ENCODE data around the gene EPAS1. TPM values are rescaled to one million over a fixed set of nuclear protein-coding genes. Genes with fewer than 3 reads are reported as not detected.

The EPAS1 gene
- total RNA-seq, 1 donor from 2014 or later: 4.4 TPM

DNA sequence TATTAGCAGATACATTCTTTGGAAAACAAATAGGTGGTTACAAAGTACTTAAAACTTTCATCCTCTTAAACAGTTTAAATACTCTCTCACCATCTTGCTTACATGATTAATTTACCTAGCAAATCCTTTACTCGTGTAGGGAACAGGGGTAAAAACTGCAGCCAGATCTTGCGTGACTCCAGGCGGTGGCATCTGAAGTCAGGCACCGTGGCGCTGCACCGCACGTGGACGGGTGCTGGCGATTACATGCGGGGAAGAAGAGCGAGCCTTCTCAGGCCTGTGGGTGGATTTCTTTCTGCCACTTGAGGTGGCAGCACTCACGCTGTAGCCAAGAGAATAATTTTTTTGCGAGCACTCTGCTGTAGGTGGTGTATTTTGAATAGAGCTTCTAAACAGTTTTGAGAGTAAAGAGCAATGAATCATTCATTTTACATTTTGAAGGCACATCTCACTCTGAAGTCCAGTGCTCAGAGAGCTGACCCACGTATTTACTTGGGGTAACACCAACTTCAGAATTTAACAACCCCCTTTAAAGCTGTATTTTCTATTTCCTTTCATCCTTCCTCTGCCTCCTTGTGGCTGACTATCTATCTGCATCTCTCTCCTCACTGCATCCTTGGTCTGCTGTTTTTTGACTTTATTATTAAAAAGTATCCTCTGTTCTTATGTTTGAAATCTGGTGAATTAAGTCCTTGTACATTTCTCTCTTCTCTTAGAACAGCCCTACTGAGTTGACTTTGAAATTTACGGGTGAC, 68.9 kb downstream of the EPAS1 start:
- TF ChIP-seq, protein P1, sequence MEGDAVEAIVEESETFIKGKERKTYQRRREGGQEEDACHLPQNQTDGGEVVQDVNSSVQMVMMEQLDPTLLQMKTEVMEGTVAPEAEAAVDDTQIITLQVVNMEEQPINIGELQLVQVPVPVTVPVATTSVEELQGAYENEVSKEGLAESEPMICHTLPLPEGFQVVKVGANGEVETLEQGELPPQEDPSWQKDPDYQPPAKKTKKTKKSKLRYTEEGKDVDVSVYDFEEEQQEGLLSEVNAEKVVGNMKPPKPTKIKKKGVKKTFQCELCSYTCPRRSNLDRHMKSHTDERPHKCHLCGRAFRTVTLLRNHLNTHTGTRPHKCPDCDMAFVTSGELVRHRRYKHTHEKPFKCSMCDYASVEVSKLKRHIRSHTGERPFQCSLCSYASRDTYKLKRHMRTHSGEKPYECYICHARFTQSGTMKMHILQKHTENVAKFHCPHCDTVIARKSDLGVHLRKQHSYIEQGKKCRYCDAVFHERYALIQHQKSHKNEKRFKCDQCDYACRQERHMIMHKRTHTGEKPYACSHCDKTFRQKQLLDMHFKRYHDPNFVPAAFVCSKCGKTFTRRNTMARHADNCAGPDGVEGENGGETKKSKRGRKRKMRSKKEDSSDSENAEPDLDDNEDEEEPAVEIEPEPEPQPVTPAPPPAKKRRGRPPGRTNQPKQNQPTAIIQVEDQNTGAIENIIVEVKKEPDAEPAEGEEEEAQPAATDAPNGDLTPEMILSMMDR (IDR thresholded peaks at IDR 0.05; ENCODE audit: unreplicated experiment): peak; percentile 47
- Mint-ChIP-seq H3K27me3 (ENCODE audit: low read depth) (peaks cover 3% of the 10 kb centered on the region), H3K36me3 (no peaks in the 10 kb centered on the region), H3K27ac (no peak overlapping the region), H3K4me3 (no peak overlapping the region), H3K4me1 (peaks cover 2% of the 10 kb centered on the region), H3K9me3 (no peaks in the 10 kb centered on the region)
- no peak for DNase-seq (ENCODE audit: low spot score in 2 of 2, unreplicated experiment in 2 of 2)

DNA sequence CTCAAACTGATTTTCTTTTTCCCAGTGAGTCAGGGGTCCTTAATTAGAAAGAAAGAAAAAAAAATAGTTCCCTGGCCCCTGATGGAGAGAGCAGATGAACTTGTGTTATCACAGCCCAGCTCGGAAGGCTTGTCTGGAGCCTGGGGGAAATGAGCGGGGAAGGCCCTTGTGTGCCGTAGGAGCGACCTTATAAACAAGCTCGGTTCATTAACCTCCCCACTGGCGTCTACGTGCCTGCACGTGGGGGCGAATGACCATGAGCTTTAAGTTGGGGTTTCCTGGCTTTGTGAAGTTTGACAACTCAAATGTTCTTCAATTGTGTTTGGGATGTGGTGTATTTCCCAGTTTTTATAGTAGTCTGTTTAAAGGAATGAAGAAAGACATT, 69.5 kb downstream of the EPAS1 start:
- Mint-ChIP-seq H3K4me3 (no peak overlapping the region), H3K9me3 (no peaks in the 10 kb centered on the region), H3K4me1 (peaks cover 2% of the 10 kb centered on the region), H3K27me3 (ENCODE audit: low read depth) (peaks cover 3% of the 10 kb centered on the region), H3K27ac (no peak overlapping the region), H3K36me3 (no peaks in the 10 kb centered on the region)
- TF ChIP-seq, protein P1 (IDR thresholded peaks at IDR 0.05; ENCODE audit: unreplicated experiment): no peak
- DNase-seq (ENCODE audit: low spot score in 2 of 2, unreplicated experiment in 2 of 2): no peak

DNA sequence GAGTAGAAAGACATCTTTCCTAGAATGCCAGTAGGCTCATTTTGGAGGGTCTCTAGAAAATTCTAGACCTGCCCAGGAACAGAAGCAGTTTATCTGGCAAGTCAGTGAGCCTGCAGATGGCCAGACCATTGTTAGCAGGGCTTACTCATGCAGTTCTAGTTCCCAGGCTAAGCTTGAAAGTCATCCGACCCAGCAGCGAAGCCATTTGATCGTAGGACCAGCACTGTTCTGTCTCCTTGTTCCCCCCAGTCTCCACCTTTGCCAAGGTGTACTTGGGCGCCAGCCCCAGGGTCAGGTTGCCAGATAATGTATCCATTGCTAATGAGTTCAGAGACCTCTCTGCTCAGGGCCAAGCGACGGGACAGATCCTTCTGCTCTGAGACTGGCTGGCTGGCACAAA, 70.1 kb downstream of the EPAS1 start:
- H3K27me3 Mint-ChIP-seq (ENCODE audit: low read depth): peaks cover 3% of the 10 kb centered on the region
- no peaks in the 10 kb centered on the region for H3K9me3 Mint-ChIP-seq
- H3K27ac Mint-ChIP-seq: no peak overlapping the region
- no peaks in the 10 kb centered on the region for H3K36me3 Mint-ChIP-seq
- TF ChIP-seq, protein P1 (IDR thresholded peaks at IDR 0.05; ENCODE audit: unreplicated experiment): no peak
- H3K4me3 Mint-ChIP-seq: no peak overlapping the region
- H3K4me1 Mint-ChIP-seq: peaks cover 2% of the 10 kb centered on the region
- no peak for DNase-seq (ENCODE audit: low spot score in 2 of 2, unreplicated experiment in 2 of 2)

DNA sequence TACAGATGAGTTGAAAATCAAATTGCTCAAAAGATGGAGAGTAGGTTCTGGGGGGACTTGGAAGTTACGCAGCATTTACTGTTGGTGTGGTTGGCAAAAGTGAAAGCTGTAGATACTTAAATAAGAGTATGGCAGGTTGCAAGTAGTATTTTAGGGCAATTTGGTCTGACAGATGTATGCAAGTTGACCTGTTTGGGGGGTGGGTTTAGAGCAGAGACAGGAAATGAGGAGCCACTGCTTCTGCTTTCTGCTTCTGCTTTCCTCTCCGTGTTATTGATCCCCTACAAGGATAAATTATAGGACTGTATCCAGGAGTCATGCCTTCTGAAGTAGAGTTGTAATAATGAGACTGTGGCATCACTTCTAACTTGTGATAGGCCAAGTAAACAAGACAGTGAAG, 71.2 kb downstream of the EPAS1 start:
- Mint-ChIP-seq H3K27ac (no peak overlapping the region), H3K4me1 (peaks cover 2% of the 10 kb centered on the region), H3K4me3 (no peak overlapping the region), H3K9me3 (peaks cover 3% of the 10 kb centered on the region), H3K27me3 (ENCODE audit: low read depth) (peaks cover 3% of the 10 kb centered on the region), H3K36me3 (no peaks in the 10 kb centered on the region)
- TF ChIP-seq, protein P1 (IDR thresholded peaks at IDR 0.05; ENCODE audit: unreplicated experiment): no peak
- no peak for DNase-seq (ENCODE audit: low spot score in 2 of 2, unreplicated experiment in 2 of 2)

DNA sequence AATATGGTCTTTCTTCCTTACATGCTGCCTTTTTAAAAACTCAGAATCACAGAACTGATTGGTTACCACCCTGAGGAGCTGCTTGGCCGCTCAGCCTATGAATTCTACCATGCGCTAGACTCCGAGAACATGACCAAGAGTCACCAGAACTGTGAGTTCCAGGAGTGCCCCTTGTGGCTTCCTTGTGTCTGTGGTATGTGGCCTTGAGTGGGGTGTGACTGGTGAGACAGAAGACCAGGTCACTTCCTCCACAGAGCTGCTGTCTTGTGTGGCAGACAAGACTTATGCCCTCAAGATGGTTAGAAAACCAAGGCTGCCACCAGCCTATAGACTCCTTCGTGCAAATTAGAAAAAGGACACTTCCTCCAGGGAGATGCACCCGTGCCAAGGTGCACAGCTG, 72.6 kb downstream of the EPAS1 start:
- Mint-ChIP-seq H3K4me3 (no peak overlapping the region), H3K4me1 (peaks cover 5% of the 10 kb centered on the region), H3K9me3 (peaks cover 4% of the 10 kb centered on the region), H3K27me3 (ENCODE audit: low read depth) (peaks cover 3% of the 10 kb centered on the region), H3K27ac (no peak overlapping the region), H3K36me3 (no peaks in the 10 kb centered on the region)
- no peak for DNase-seq (ENCODE audit: low spot score in 2 of 2, unreplicated experiment in 2 of 2)
- TF ChIP-seq, protein P1 (IDR thresholded peaks at IDR 0.05; ENCODE audit: unreplicated experiment): no peak

Measured in mesothelial cell of epicardium (in vitro differentiated cells).